ENCODE results near the gene RBM43. TPM values are rescaled to one million over a fixed set of nuclear protein-coding genes. Genes with fewer than 3 reads are reported as not detected.

The RBM43 gene
- total RNA-seq, 1 donor from 2014 or later, result 5.1 TPM

GRCh38 chr2:151277067-151277466 is 15.4 kb upstream of the RBM43 start:
- H3K4me1 Mint-ChIP-seq (ENCODE audit: unreplicated experiment), result no peaks in the 10 kb centered on the region
- TF ChIP-seq CTCF (conservative IDR thresholded peaks at IDR 0.05), result no peak
- no peak overlapping the region for H3K27ac Mint-ChIP-seq
- no peaks in the 10 kb centered on the region for H3K27me3 Mint-ChIP-seq
- no peak for DNase-seq (ENCODE audit: extremely low spot score, unreplicated experiment)
- H3K4me3 Mint-ChIP-seq, result no peak overlapping the region
- no peaks in the 10 kb centered on the region for H3K9me3 Mint-ChIP-seq
- peaks cover 11% of the 10 kb centered on the region for H3K36me3 Mint-ChIP-seq

DNA sequence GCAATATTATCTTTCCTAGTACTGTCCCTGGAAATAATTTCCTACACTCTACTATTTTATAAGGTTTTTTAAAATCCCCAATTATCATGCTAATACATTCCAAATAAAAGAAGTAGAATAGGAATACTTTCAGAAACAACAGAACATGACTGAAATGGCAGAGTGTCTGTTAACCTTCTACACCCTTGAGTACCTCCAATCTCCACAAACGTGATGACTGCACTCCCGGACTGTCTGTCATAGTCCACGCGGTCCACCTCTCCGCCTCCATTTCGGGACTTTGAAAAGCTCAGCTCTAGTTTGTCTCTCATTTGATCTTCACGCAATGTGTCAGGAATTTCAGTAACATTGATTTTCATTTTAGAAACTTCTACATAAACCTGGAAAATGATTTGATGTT is 13.6 kb upstream of the RBM43 start:
- no peak overlapping the region for H3K27ac Mint-ChIP-seq

GRCh38 chr2:151271824-151272223 is 10.2 kb upstream of the RBM43 start:
- TF ChIP-seq CTCF (conservative IDR thresholded peaks at IDR 0.05), result no peak
- Mint-ChIP-seq H3K27ac (no peak overlapping the region), H3K27me3 (no peaks in the 10 kb centered on the region), H3K9me3 (peaks cover 6% of the 10 kb centered on the region), H3K4me1 (ENCODE audit: unreplicated experiment) (no peaks in the 10 kb centered on the region), H3K36me3 (peaks cover 11% of the 10 kb centered on the region), H3K4me3 (no peak overlapping the region)
- no peak for DNase-seq (ENCODE audit: extremely low spot score, unreplicated experiment)

More for the DNA sequence above, 13.6 kb upstream of the RBM43 start:
- no peak for TF ChIP-seq CTCF (conservative IDR thresholded peaks at IDR 0.05)
- no peaks in the 10 kb centered on the region for H3K4me1 Mint-ChIP-seq (ENCODE audit: unreplicated experiment)
- no peaks in the 10 kb centered on the region for H3K9me3 Mint-ChIP-seq
- H3K27me3 Mint-ChIP-seq, result no peaks in the 10 kb centered on the region
- H3K4me3 Mint-ChIP-seq, result no peak overlapping the region
- DNase-seq (ENCODE audit: extremely low spot score, unreplicated experiment), result no peak
- H3K36me3 Mint-ChIP-seq, result peaks cover 11% of the 10 kb centered on the region

DNA sequence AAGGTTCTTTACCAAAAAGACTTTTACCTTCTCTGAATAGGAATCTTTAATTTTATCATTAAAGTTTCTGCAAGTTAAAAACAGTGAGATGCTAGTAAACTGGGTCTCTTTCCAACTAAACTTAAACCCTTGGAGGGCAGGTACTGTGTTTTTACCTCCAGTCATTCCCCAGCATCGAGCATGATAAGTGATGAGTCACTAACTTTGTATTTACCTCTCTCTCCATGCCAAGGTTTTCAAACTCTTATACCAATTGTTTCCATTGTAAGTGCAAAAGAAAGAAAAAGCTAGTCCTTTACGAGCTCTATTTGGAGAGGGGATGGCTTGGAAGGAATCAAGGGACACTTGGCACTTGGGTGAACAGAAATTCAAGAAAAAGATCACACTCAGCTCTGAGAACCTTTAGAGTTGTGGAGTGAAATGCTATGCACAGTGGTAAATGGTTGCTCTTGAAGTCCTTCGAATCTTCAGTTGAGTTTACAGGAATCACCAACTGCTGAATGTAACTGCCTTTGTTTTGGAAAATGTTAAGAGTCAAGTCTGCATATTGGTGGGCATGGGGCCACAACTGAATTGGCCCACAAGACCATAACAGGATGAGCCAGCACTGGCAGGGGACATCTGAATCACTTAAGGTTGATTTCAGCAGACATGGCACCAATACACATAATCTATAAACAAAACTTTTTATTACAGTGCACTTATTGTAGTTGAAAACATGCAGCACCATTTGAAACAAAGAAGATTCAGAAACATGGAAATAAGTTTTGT is 8.3 kb upstream of the RBM43 start:
- no peak for DNase-seq (ENCODE audit: extremely low spot score, unreplicated experiment)
- no peak overlapping the region for H3K4me3 Mint-ChIP-seq
- peaks cover 5% of the 10 kb centered on the region for H3K36me3 Mint-ChIP-seq
- peaks cover 8% of the 10 kb centered on the region for H3K9me3 Mint-ChIP-seq
- no peaks in the 10 kb centered on the region for H3K27me3 Mint-ChIP-seq
- TF ChIP-seq CTCF (conservative IDR thresholded peaks at IDR 0.05), result no peak
- no peak overlapping the region for H3K27ac Mint-ChIP-seq
- H3K4me1 Mint-ChIP-seq (ENCODE audit: unreplicated experiment), result no peaks in the 10 kb centered on the region

DNA sequence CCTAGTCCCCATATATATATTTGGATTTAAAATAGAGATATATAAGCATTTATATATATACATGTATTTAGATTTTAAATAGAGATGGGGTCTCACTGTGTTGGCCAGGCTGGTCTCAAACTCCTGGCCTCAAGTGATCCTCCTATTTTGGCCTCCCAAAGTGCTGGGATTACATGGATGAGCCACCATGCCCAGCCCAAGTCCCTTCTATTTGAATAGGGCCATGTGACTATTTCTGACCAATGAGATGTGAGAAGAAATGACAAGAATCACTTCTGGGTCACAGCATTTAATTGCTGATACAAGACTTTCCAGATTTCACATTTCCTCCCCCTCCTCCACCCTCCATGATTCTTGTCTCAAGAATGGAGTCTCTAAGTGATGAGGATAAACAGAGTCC is 6.4 kb upstream of the RBM43 start:
- no peak overlapping the region for H3K27ac Mint-ChIP-seq
- H3K36me3 Mint-ChIP-seq, result peaks cover 5% of the 10 kb centered on the region
- no peak overlapping the region for H3K4me3 Mint-ChIP-seq
- TF ChIP-seq CTCF (conservative IDR thresholded peaks at IDR 0.05), result no peak
- peaks cover 8% of the 10 kb centered on the region for H3K9me3 Mint-ChIP-seq
- no peaks in the 10 kb centered on the region for H3K27me3 Mint-ChIP-seq
- DNase-seq (ENCODE audit: extremely low spot score, unreplicated experiment), result no peak
- H3K4me1 Mint-ChIP-seq (ENCODE audit: unreplicated experiment), result no peaks in the 10 kb centered on the region
